Fibroblast of the aortic adventitia (primary cell): Measurements from ENCODE around the gene FRAS1. TPM values are rescaled to one million over a fixed set of nuclear protein-coding genes. Genes with fewer than 3 reads are reported as not detected.
"Not testable (repeated sequence)": the region's sequence is repeated elsewhere in the genome, so short reads cannot be mapped to it uniquely, and the experiment has no call there.

Experiments
- DNase-seq: peaks from one replicate; pipeline ENCODE4 v3.0.0-alpha.2; 2010; ENCODE audit warnings: low read depth
- H3K4me3 ChIP-seq: 2 replicates; pipeline ENCODE4 v1.5.1; 2011; ENCODE audit warnings: low read depth, mild to moderate bottlenecking, control low read depth, low read length, moderate library complexity
- total RNA-seq: library from RNA; depleted of rRNA; stranded (reverse); fragments of >200 nt; gene quantifications from 2 replicates; pipeline ENCODE4 v1.2.3, GENCODE V29; 2012; ENCODE audit warnings: low replicate concordance
- TF ChIP-seq, protein P1 (sequence below): IDR thresholded peaks from 2 replicates; pipeline ENCODE4 v1.5.1; 2011; ENCODE audit warnings: mild to moderate bottlenecking, low read length, control low read depth, inconsistent platforms; ENCODE audit not compliant: insufficient read depth

The FRAS1 gene
- total RNA-seq, 1 donor: 1.9 TPM

DNA sequence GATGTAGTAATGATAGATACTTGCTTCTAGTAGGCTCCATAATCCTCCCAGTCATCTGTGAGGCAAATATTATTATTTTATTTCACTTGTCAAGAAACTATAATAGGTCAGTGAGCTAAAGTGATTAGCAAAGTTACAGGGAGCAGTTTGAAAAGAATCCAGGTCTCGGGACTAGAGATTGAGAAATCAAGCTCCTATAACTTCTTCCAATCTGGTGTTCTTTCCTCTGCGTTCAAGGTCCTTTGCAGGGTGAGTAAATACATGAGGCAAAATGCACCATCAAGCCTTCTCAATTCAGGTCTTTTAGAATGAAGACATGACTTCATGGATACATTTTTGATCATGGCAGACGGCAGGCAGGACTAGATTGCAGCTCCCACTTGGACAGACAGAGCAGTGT is 150.4 kb downstream of the FRAS1 start:
- TF ChIP-seq, protein P1, sequence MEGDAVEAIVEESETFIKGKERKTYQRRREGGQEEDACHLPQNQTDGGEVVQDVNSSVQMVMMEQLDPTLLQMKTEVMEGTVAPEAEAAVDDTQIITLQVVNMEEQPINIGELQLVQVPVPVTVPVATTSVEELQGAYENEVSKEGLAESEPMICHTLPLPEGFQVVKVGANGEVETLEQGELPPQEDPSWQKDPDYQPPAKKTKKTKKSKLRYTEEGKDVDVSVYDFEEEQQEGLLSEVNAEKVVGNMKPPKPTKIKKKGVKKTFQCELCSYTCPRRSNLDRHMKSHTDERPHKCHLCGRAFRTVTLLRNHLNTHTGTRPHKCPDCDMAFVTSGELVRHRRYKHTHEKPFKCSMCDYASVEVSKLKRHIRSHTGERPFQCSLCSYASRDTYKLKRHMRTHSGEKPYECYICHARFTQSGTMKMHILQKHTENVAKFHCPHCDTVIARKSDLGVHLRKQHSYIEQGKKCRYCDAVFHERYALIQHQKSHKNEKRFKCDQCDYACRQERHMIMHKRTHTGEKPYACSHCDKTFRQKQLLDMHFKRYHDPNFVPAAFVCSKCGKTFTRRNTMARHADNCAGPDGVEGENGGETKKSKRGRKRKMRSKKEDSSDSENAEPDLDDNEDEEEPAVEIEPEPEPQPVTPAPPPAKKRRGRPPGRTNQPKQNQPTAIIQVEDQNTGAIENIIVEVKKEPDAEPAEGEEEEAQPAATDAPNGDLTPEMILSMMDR: no peak
- H3K4me3 ChIP-seq: no peak overlapping the region
- no peak for DNase-seq

DNA sequence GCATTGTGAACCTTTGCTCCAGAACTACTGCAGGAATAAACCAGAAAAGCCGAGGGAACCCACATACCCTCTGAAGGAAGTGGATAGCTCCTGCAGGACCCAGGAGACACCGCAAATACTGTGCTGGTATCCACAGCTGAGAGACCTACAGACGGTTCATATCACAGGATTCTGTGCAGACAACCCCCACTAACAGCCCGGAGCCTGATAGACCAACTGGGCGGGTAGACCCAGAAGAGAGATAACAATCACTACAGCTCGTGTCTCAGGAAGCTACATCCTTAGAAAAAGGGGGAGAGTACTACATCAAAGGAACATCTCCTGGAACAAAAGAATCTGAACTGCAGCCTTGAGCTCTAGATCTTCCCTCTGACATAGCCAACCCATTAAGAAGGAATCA is 150.8 kb downstream of the FRAS1 start:
- TF ChIP-seq, protein P1: no peak
- no peak overlapping the region for H3K4me3 ChIP-seq
- no peak for DNase-seq

DNA sequence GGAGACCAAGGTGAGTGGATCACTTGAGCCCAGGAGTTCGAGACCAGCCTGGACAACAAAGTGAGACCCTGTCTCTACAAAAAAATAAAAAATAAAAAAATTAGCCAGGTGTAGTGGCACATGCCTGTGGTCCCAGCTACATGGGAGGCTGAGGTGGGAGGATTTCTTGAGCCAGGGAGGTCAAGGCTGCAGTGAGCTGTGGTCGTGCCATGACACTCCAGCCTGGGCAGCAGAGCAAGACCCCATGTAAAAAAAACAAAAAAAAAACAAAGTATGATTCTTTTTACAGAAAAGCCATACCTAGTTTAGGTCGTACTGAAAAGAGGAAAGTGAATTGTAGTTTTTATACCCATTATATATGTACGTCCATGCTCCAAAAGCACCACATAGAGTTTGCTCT is 151.8 kb downstream of the FRAS1 start:
- H3K4me3 ChIP-seq, DNase-seq: not testable (repeated sequence)

DNA sequence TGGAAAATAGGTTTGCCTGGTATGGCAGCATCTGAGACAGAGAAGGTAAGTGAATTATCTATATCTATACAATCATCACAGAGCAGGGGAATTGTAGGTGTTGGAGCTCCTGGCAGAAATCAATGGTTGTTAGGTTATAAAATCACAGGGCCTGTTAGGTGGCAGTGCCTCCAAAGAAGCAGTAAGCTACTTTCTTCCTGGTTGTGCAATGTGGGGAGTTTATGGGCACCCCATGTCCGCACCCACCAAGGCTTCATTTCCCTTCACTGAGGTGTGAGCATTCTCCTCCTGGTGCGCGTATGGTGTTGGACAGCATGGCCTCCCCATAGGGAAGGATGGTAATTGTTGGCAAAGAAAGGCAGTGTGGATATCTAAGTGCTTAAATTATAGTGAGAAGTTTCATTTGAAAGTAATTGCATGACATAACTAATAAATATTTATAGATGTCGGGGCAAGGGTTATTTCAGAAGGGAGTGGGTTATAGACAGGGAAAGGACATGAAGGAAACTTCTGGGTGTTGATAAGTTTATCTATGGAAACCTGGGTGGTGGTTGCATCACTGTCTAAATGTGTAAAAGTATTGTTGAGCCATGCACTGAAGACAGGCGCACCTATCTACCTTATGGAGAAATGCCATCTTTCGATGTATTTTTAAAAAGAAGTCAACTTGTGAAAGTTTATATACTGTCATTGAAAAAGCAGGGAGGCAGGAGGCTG is 153.7 kb downstream of the FRAS1 start:
- DNase-seq: no peak
- TF ChIP-seq, protein P1: no peak
- H3K4me3 ChIP-seq: no peak overlapping the region

DNA sequence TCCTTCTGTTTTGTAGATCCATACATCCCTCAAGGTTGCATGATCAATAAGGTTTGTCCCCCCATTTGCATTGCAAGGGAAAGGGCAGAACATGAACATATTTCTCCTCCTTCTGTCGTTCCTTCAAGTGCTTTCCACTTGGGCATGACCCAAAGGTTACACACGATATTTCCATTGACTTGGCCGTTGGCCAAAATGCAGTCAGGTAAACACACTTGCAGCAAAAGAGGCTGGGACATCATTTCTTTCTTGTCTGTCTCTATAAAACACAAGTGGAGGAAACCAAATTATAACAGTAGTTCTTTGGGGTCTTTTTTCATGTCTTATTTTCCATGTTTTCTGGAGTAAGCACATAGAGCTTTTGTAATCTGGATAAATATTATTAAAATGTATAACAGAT is 156.1 kb downstream of the FRAS1 start:
- TF ChIP-seq, protein P1: no peak
- H3K4me3 ChIP-seq: no peak overlapping the region
- no peak for DNase-seq

DNA sequence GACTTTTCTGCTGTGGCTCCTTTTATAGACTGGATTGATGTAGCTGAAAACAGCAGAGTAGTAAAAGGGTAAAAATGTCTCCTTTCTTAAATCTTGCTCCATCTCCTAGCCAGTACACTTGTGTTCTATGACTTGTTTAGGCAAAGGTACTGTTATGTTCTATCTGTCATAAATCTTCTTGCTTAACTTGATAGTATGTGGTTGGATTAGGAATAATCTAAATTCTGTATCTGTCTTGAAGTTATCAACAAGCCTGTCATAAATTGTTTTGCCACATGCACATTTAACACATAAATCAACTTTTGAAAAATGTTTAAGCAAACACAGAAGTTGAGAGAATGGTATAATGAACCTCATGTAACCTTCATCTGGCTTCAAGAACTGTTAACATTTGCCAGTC is 157.0 kb downstream of the FRAS1 start:
- no peak for DNase-seq
- no peak overlapping the region for H3K4me3 ChIP-seq
- TF ChIP-seq, protein P1: no peak

DNA sequence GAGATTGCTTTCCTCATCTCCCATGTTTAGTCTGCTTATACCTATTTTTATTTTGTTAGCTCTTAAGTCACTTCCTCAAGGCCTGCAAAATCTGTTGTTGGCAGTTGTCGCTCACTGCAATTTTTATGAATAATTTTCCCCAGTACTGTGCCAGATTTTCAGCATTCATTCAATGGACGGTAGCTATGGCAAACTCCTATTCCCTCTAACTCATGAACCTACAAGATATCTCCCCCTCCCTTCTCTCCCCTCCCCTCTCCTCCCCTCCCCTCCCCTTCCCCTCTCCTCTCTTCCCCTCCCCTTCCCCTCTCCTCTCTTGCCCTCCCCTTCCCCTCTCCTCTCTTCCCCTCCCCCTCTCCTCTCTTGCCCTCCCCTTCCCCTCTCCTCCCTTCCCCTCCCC is 160.4 kb downstream of the FRAS1 start:
- no peak for DNase-seq
- TF ChIP-seq, protein P1: no peak

More for the DNA sequence above, 160.4 kb downstream of the FRAS1 start:
- H3K4me3 ChIP-seq: no peak overlapping the region
